H9 (cell line): Measurements from ENCODE around the gene POU3F3. TPM values are rescaled to one million over a fixed set of nuclear protein-coding genes. Genes with fewer than 3 reads are reported as not detected.

Experiments
- DNase-seq: peaks from one replicate; pipeline ENCODE4 v3.0.0-alpha.2; 2017
- H2AFZ ChIP-seq: one replicate; pipeline ENCODE4 v1.6.1; 2013; ENCODE audit warnings: mild to moderate bottlenecking, low read length, control low read depth, moderate library complexity
- H2AK5ac ChIP-seq: 2 replicates; pipeline ENCODE4 v1.6.1; 2013; ENCODE audit warnings: low read length, control low read depth, mixed read lengths; ENCODE audit not compliant: insufficient read length
- H2BK120ac ChIP-seq: one replicate; pipeline ENCODE4 v1.6.1; 2013; ENCODE audit warnings: low read depth, mild to moderate bottlenecking, low read length, control low read depth, inconsistent platforms; ENCODE audit not compliant: poor library complexity, severe bottlenecking
- H2BK12ac ChIP-seq: 2 replicates; pipeline ENCODE4 v1.6.1; 2013; ENCODE audit warnings: low read length, control low read depth, mixed read lengths, low read depth; ENCODE audit not compliant: insufficient read length
- H2BK15ac ChIP-seq: 2 replicates; pipeline ENCODE4 v1.6.1; 2013; ENCODE audit warnings: low read depth, low read length, control low read depth
- H2BK20ac ChIP-seq: one replicate; pipeline ENCODE4 v1.6.1; 2013; ENCODE audit warnings: low read depth, mild to moderate bottlenecking, low read length, control low read depth, inconsistent platforms; ENCODE audit not compliant: poor library complexity, severe bottlenecking
- H2BK5ac ChIP-seq: 2 replicates; pipeline ENCODE4 v1.6.1; 2013; ENCODE audit warnings: low read length, control low read depth, mixed read lengths; ENCODE audit not compliant: insufficient read length
- H3K14ac ChIP-seq: 2 replicates; pipeline ENCODE4 v1.6.1; 2013; ENCODE audit warnings: low read length, control low read depth; ENCODE audit not compliant: insufficient read depth
- H3K18ac ChIP-seq: 2 replicates; pipeline ENCODE4 v1.6.1; 2013; ENCODE audit warnings: low read depth, mild to moderate bottlenecking, mixed read lengths, low read length, control low read depth; ENCODE audit not compliant: insufficient read length
- H3K23ac ChIP-seq: 2 replicates; pipeline ENCODE4 v1.6.1; 2013; ENCODE audit warnings: low read length, control low read depth, mixed read lengths, low read depth; ENCODE audit not compliant: insufficient read length
- H3K23me2 ChIP-seq: 2 replicates; pipeline ENCODE4 v1.6.1; 2013; ENCODE audit warnings: low read depth, mild to moderate bottlenecking, mixed read lengths, low read length, control low read depth; ENCODE audit not compliant: insufficient read length, poor library complexity, severe bottlenecking
- H3K27ac ChIP-seq: 2 replicates; pipeline ENCODE4 v1.5.1; 2013; ENCODE audit warnings: low read length, control low read depth, mixed read lengths, low read depth; ENCODE audit not compliant: insufficient read length
- H3K27me3 ChIP-seq: 2 replicates; pipeline ENCODE4 v1.6.1; 2013; ENCODE audit warnings: low read length, control low read depth, inconsistent platforms; ENCODE audit not compliant: insufficient read depth
- H3K4ac ChIP-seq: 2 replicates; pipeline ENCODE4 v1.6.1; 2013; ENCODE audit warnings: low read depth, mild to moderate bottlenecking, control low read depth, inconsistent platforms, low read length, moderate library complexity
- H3K4me1 ChIP-seq: 2 replicates; pipeline ENCODE4 v1.6.1; 2013; ENCODE audit warnings: low read length, control low read depth, inconsistent platforms; ENCODE audit not compliant: insufficient read depth
- H3K4me2 ChIP-seq: 2 replicates; pipeline ENCODE4 v1.6.1; 2013; ENCODE audit warnings: low read length, control low read depth, mixed read lengths; ENCODE audit not compliant: insufficient read length, insufficient read depth
- H3K56ac ChIP-seq: 2 replicates; pipeline ENCODE4 v1.6.1; 2013; ENCODE audit warnings: low read depth, mild to moderate bottlenecking, mixed read lengths, low read length, control low read depth; ENCODE audit not compliant: insufficient read length
- H3K79me1 ChIP-seq: 2 replicates; pipeline ENCODE4 v1.6.1; 2013; ENCODE audit warnings: low read depth, mild to moderate bottlenecking, moderate library complexity, low read length, control low read depth, inconsistent platforms; ENCODE audit not compliant: insufficient read depth, poor library complexity, severe bottlenecking
- H3K79me2 ChIP-seq: 2 replicates; pipeline ENCODE4 v1.6.1; 2013; ENCODE audit warnings: low read length, control low read depth, inconsistent platforms; ENCODE audit not compliant: insufficient read depth
- H3K9ac ChIP-seq: 2 replicates; pipeline ENCODE4 v1.6.1; 2013; ENCODE audit warnings: low read length, control low read depth, mixed read lengths; ENCODE audit not compliant: insufficient read length; ENCODE audit errors: extremely low read depth
- H3K9me3 ChIP-seq: one replicate; pipeline ENCODE4 v1.6.1; 2013; ENCODE audit warnings: low read depth, low read length, inconsistent platforms; ENCODE audit not compliant: control insufficient read depth
- H3T11ph ChIP-seq: one replicate; pipeline ENCODE4 v1.6.1; 2013; ENCODE audit warnings: mild to moderate bottlenecking, low read length, control low read depth, inconsistent platforms
- H4K20me1 ChIP-seq: one replicate; pipeline ENCODE4 v1.6.1; 2013; ENCODE audit not compliant: control insufficient read depth, insufficient read length, insufficient read depth
- H4K5ac ChIP-seq: 2 replicates; pipeline ENCODE4 v1.6.1; 2013; ENCODE audit warnings: low read depth, mild to moderate bottlenecking, mixed read lengths, low read length, control low read depth; ENCODE audit not compliant: insufficient read length
- H4K8ac ChIP-seq: replicated peaks from 2 replicates; pipeline ENCODE4 v1.6.1; 2013; ENCODE audit warnings: low read length, control low read depth, mixed read lengths, low read depth; ENCODE audit not compliant: insufficient read length
- H4K91ac ChIP-seq: 2 replicates; pipeline ENCODE4 v1.6.1; 2013; ENCODE audit warnings: low read depth, mild to moderate bottlenecking, moderate library complexity, mixed read lengths, low read length, control low read depth; ENCODE audit not compliant: insufficient read length
- H3K27ac Mint-ChIP-seq, 3 experiments: 2 replicates in 2 of 3; 3 replicates in 1 of 3; pipeline ENCODE4 v1.8.0; 2020 to 2021; ENCODE audit warnings: mixed read lengths in 3 of 3, mild to moderate bottlenecking in 1 of 3, moderate library complexity in 1 of 3
- H3K27me3 Mint-ChIP-seq: 2 replicates; pipeline ENCODE4 v1.8.0; 2021; ENCODE audit warnings: low read depth, mild to moderate bottlenecking, moderate library complexity, mixed read lengths
- H3K36me3 Mint-ChIP-seq, 3 experiments: 2 replicates in 2 of 3; 3 replicates in 1 of 3; pipeline ENCODE4 v1.8.0; 2020 to 2021; ENCODE audit warnings: low read depth in 3 of 3, mixed read lengths in 3 of 3; ENCODE audit not compliant: insufficient read depth in 1 of 3
- H3K4me1 Mint-ChIP-seq, 2 experiments: 2 replicates each; pipeline ENCODE4 v1.8.0; 2020; ENCODE audit warnings: mixed read lengths in 2 of 2
- H3K4me3 Mint-ChIP-seq, 2 experiments: 2 replicates in 1 of 2; 3 replicates in 1 of 2; pipeline ENCODE4 v1.8.0; 2020 to 2021; ENCODE audit warnings: mild to moderate bottlenecking in 2 of 2, mixed read lengths in 2 of 2, moderate library complexity in 1 of 2
- H3K9me3 Mint-ChIP-seq, 2 experiments: 2 replicates in 1 of 2; 3 replicates in 1 of 2; pipeline ENCODE4 v1.8.0; 2020; ENCODE audit warnings: mild to moderate bottlenecking in 2 of 2, mixed read lengths in 2 of 2, moderate library complexity in 1 of 2
- CTCF ChIP-seq: fragments of 200-600 bp; sonication (generic); conservative IDR thresholded peaks from 3 replicates; pipeline ENCODE4 v1.8.0; 2021; ENCODE audit warnings: antibody characterized with exemption, mild to moderate bottlenecking
- WGBS: extraction: QIAGEN DNeasy Blood & Tissue Kit; methylation state at CpG from one replicate; pipeline ENCODE4 v1.1.7; 2013; ENCODE audit warnings: missing lambda C conversion rate, low lambda C conversion rate, mixed read lengths; ENCODE audit not compliant: insufficient read length; ENCODE audit errors: extremely low coverage; 5-methylcytosine and 5-hydroxymethylcytosine counted together
- total RNA-seq: library from RNA; stranded (reverse); gene quantifications from 2 replicates; pipeline ENCODE4 v1.2.1, GENCODE V29; 2021

Gene POU3F3
- total RNA-seq, 1 experiment from 2014 or later = not detected

- Histone ChIP-seq H2AFZ (no peak overlapping the region), H3K56ac (no peak overlapping the region), H3K9me3 (no peaks in the 10 kb centered on the region), H4K5ac (no peak overlapping the region), H3K14ac (no peak overlapping the region), H3K4me2 (no peak overlapping the region), H4K8ac (no peak overlapping the region), H3K4me1 (no peaks in the 10 kb centered on the region; the same call in 1 of the 2 replicates), H2BK120ac (no peak overlapping the region), H3K18ac (no peak overlapping the region), H4K20me1 (no peaks in the 10 kb centered on the region), H2AK5ac (no peak overlapping the region), H3T11ph (no peak overlapping the region), H3K23ac (no peak overlapping the region), H3K27ac (no peak overlapping the region), H3K79me2 (no peaks in the 10 kb centered on the region), H3K79me1 (no peaks in the 10 kb centered on the region), H2BK15ac (no peak overlapping the region), H4K91ac (no peak overlapping the region), H3K4ac (no peak overlapping the region), H3K23me2 (no peaks in the 10 kb centered on the region), H3K9ac (no peak overlapping the region), H2BK5ac (no peak overlapping the region), H2BK20ac (no peak overlapping the region), H3K27me3 (no peaks in the 10 kb centered on the region), H2BK12ac (no peak overlapping the region)
- Mint-ChIP-seq H3K9me3 (0 out of 5 replicates have a peak, but pooled peaks cover 0 to 2% of the 10 kb centered on the region in 2 experiments), H3K4me1 (peaks cover 5 to 7% of the 10 kb centered on the region in 2 experiments), H3K27ac (no peak overlapping the region), H3K27me3 (peaks cover 5% of the 10 kb centered on the region), H3K36me3 (no peaks in the 10 kb centered on the region; a peak in 1 of 7 replicates), H3K4me3 (no peak overlapping the region)
- no peak for DNase-seq
- no peak for TF ChIP-seq CTCF
- WGBS = no CpG with 5 or more reads among the region's 5 CpGs
Measured at GRCh38 chr2:104816143-104816542, 37.8 kb upstream of the POU3F3 start.
